T-helper 9 cell (primary cell): Measurements from ENCODE around the gene TMPO.
"Not testable (repeated sequence)": the region's sequence is repeated elsewhere in the genome, so short reads cannot be mapped to it uniquely, and the experiment has no call there.

ENCODE experiments used
- DNase-seq: peaks from one replicate; pipeline ENCODE4 v3.0.0-alpha.2; 2020

Gene TMPO

DNA sequence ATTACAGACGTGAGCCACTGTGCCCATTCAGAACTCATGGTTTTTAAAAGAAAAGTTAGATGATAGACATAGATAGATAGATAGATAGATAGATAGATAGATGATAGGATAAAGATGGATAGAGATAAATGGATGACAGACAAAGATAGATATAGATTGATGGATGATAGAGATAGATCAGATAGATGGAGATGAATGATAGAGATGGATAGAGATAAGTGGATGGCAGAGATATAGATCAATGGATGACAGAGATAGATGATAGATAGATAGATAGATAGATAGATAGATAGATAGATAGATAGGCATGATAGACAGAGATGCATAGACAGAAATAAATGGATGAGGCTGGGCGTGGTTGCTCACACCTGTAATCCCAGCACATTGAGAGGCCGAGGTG is 64.4 kb downstream of the TMPO start:
- no peak for DNase-seq

DNA sequence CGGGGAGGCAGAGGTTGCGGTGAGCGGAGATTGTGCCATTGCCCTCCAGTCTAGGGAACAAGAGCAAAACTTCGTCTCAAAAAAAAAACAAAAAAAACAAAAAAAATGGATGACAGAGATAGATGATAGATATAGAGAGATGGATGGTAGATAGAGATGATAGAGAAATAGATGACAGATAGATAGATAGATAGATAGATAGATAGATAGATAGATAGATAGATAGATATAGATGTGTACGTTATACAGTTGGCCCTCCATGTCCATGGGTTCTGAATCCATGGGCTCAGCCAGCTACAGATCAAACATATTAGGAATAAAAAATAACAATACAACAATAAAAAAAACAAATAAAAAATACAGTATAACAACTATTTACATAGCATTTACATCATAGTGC is 65.3 kb downstream of the TMPO start:
- DNase-seq = no peak

DNA sequence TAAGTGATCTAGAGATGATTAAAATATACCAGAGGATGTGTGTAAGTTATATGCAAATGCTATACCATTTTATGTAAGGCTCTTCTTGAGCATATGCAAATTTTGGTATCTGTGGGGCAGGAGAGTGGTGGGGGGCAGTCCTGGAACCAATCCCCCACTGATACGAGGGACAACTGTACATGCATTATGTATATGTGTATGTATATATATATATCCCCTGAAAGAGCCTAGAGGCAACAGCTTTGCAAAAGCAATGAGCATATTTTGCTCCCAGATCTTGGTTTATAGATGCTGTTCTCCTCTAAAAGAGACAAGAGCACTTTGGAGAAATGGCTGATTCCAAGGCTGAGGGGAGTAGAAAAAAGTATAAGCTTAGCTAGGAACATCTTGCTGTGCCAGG is 65.7 kb downstream of the TMPO start:
- no peak for DNase-seq

DNA sequence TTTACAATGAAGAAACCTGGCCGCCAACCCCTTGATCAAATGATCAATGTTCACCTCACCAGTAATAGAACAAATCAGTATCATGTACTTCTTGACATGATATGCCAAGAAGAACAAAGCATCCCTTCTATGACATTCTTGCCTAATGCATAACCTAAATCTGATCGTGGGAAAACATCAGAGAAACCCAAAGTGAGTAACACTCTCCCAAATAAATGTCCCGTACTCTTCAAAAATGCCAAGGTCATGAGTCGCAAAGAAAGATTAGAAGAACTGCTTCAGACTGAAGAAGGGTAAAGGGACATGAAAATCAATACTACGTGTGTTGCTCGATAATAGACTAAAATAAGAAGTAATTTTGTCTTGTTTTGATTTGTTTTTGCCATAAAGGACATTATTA is 66.7 kb downstream of the TMPO start:
- no peak for DNase-seq

DNA sequence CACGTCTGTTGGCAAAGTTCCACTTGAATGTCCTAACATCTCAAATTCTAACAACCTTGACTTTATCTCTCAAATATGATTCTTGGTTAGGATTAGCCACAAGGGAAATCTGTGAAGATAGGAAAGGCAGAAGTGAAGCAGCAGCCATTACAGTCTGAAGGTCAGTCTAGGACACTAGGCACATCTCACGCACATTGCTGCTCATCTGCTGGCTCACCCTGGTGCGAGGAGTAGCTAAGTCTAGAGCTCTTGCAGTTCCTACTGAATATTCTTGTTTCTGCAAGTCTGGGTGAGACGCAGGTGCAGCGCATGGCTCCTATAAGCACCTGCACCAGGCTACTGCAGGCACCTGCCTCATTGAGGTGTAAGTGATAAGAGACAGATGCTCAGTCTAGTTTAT is 71.7 kb downstream of the TMPO start:
- DNase-seq = no peak

DNA sequence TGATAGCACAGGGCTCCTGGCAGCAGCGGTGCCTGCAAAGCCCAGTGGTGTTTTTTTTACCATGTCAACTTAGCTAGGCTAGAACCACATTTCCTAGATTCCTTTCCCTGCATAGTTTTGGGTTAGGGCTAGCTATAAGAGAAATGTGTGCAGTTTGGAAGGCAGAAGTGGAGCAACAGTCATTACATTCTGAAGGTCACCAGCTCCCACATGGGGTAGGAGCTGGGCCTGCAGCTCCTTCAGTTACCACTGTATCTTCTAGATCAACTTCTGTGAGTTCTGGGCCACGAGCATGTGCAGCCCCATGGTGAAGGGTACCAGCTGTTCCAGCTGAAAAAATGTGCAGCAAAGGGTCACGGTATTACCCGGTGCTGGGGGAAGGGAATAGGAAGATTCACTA is 75.8 kb downstream of the TMPO start:
- no peak for DNase-seq

DNA sequence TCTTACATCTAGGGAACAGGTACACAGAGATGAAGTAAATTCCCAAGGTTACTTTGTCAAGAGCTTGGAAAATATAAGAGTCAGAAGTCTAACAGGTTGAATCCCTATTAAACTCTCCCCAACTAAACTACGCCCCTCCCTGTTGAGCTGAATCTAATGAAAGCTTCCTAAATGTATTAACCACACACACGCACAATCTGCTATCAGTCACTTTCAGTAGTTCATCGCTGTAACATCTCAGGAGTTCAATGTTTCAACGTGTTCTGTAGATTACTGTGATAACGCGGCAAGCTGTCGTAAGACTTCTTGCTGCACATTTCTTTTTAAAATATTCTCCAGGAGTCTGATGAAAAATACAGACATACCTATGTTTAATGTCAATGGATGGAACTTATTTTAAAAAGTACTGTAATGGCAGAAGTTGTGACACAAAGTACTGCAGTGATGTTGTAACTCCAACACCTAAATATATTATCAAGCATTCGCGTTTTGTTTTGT is 77.5 kb downstream of the TMPO start:
- DNase-seq = no peak

- DNase-seq = peak; percentile 94
These were observed 78.1 kb downstream of the TMPO start, which contains the start of gene SLC25A3 for GRCh38 chr12:98593351-98594049. Gene SLC25A3 (plus strand): TSS chr12:98593686. CDS start chr12:98593979, 293 bp downstream.

DNA sequence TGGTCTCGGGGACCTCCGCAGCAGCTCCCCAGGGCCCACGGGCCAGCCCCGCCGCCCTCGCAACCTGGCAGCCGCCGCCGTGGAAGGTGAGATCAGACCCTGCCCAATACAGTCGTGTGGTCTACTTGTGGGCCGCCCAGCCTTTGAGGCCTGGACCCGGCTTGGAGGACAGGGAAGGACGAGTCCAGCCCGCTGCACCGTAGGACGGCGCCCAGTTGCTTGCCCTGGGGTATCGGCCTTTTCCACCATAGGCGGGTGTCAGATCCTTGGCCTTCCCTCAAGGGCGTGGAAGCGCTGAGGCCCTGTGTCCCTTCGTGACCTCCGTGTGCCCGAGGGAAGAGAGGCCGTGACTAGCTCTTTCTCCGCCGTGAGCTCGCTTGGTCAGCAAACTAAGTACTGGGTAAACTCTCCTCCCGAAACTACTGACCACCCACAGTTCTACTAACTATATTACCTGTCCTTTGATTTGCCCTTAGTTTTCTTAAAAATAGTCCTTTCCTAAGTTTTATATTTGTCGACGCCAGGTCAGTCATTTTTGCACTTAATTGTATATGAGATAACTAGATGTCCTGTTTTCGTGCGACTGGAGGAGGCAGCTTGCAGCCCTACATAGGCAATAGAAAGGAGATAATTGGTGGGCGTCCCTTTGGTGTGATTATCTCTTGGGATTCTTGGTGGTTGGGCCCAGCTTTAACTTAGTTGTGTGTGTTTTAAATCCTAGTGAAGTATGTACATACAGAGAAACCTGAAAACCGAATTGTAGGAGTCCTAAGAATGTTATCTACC is 78.9 kb downstream of the TMPO start:
- DNase-seq = peak; percentile 15

- DNase-seq = no peak
These were observed 80.0 kb downstream of the TMPO start for GRCh38 chr12:98595243-98595988.

GRCh38 chr12:98597313-98597712 is 81.9 kb downstream of the TMPO start:
- not testable (repeated sequence) for DNase-seq
